ENCODE measurements around the gene NOMO2.
"Not testable (repeated sequence)": the region's sequence is repeated elsewhere in the genome, so short reads cannot be mapped to it uniquely, and the experiment has no call there.

The NOMO2 gene, protein sequence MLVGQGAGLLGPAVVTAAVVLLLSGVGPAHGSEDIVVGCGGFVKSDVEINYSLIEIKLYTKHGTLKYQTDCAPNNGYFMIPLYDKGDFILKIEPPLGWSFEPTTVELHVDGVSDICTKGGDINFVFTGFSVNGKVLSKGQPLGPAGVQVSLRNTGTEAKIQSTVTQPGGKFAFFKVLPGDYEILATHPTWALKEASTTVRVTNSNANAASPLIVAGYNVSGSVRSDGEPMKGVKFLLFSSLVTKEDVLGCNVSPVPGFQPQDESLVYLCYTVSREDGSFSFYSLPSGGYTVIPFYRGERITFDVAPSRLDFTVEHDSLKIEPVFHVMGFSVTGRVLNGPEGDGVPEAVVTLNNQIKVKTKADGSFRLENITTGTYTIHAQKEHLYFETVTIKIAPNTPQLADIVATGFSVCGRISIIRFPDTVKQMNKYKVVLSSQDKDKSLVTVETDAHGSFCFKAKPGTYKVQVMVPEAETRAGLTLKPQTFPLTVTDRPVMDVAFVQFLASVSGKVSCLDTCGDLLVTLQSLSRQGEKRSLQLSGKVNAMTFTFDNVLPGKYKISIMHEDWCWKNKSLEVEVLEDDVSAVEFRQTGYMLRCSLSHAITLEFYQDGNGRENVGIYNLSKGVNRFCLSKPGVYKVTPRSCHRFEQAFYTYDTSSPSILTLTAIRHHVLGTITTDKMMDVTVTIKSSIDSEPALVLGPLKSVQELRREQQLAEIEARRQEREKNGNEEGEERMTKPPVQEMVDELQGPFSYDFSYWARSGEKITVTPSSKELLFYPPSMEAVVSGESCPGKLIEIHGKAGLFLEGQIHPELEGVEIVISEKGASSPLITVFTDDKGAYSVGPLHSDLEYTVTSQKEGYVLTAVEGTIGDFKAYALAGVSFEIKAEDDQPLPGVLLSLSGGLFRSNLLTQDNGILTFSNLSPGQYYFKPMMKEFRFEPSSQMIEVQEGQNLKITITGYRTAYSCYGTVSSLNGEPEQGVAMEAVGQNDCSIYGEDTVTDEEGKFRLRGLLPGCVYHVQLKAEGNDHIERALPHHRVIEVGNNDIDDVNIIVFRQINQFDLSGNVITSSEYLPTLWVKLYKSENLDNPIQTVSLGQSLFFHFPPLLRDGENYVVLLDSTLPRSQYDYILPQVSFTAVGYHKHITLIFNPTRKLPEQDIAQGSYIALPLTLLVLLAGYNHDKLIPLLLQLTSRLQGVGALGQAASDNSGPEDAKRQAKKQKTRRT

DNA sequence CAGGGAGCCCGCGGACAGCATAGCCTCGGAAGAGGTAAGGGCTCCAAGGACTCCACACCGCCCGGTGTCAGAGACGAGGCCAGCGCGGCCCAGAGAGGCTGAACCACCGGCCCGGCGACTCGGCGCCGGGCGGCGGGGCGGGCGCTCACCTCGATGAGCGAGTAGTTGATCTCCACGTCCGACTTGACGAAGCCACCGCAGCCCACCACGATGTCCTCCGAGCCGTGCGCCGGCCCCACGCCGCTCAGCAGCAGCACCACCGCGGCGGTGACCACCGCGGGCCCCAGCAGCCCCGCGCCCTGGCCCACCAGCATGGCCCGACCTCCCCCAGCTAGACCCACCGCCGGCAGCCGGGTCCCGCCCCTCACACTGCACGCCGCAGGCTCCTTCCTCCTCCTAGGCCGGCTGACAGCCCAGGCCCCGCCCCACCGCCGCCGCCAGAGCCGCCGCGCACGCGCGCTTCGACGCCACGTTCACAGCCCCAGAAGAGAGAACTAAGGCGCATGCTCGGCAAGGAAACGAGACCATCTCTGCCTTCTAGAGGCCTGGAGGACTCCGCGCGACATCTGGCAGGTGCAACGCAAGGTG lies at the start of gene NOMO2:
Gene NOMO2 (minus strand): TSS at position 371 of the 588 bp plus-strand sequence. CDS start 57 bp downstream, at position 314.
- DNase-seq (ENCODE audit: low read depth, low spot score); H3K27me3 ChIP-seq (ENCODE audit: insufficient read depth, insufficient read length); H3K9me3 ChIP-seq (ENCODE audit: insufficient read depth, low read length); H3K36me3 ChIP-seq (ENCODE audit: insufficient read depth, insufficient read length, low read length); H3K4me1 ChIP-seq (ENCODE audit: insufficient read depth, insufficient read length): not testable (repeated sequence)
- Histone ChIP-seq H3K4me3 (ENCODE audit: insufficient read length, low read depth) (peak within 1 kb of the TSS; percentile 43), H3K9ac (ENCODE audit: insufficient read length, low read depth) (peak within 1 kb of the TSS; percentile 61)

DNA sequence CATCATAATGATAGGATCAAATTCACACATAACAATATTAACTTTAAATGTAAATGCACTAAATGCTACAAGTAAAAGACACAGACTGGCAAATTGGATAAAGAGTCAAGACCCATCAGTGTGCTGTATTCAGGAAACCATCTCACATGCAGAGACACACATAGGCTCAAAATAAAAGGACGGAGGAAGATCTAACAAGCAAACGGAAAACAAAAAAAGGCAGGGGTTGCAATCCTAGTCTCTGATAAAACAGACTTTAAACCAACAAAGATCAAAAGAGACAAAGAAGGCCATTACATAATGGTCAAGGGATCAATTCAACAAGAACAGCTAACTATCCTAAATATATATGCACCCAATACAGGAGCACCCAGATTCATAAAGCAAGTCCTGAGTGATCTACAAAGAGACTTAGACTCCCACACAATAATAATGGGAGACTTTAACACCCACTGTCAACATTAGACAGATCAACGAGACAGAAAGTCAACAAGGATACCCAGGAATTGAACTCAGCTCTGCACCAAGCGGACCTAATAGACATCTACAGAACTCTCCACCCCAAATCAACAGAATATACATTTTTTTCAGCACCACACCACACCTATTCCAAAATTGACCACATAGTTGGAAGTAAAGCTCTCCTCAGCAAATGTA lies 48.4 kb upstream of the NOMO2 start:
- not testable (repeated sequence) for DNase-seq (ENCODE audit: low read depth, low spot score); H3K4me1 ChIP-seq (ENCODE audit: insufficient read depth, insufficient read length); H3K9ac ChIP-seq (ENCODE audit: insufficient read length, low read depth); H3K9me3 ChIP-seq (ENCODE audit: insufficient read depth, low read length); H3K27me3 ChIP-seq (ENCODE audit: insufficient read depth, insufficient read length); H3K36me3 ChIP-seq (ENCODE audit: insufficient read depth, insufficient read length, low read length); H3K4me3 ChIP-seq (ENCODE audit: insufficient read length, low read depth)

DNA sequence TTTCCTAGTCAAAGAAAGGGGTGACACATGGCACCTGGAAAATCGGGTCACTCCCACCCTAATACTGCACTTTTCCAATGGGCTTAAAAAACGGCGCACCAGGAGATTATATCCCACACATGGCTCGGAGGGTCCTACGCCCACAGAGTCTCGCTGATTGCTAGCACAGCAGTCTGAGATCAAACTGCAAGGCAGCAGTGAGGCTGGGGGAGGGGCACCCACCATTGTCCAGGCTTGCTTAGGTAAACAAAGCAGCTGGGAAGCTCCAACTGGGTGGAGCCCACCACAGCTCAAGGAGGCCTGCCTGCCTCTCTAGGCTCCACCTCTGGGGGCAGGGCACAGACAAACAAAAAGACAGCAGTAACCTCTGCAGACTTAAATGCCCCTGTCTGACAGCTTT lies 46.4 kb upstream of the NOMO2 start:
- not testable (repeated sequence) for H3K9me3 ChIP-seq (ENCODE audit: insufficient read depth, low read length); H3K36me3 ChIP-seq (ENCODE audit: insufficient read depth, insufficient read length, low read length); H3K4me3 ChIP-seq (ENCODE audit: insufficient read length, low read depth); H3K27me3 ChIP-seq (ENCODE audit: insufficient read depth, insufficient read length); H3K4me1 ChIP-seq (ENCODE audit: insufficient read depth, insufficient read length); H3K9ac ChIP-seq (ENCODE audit: insufficient read length, low read depth); DNase-seq (ENCODE audit: low read depth, low spot score)

DNA sequence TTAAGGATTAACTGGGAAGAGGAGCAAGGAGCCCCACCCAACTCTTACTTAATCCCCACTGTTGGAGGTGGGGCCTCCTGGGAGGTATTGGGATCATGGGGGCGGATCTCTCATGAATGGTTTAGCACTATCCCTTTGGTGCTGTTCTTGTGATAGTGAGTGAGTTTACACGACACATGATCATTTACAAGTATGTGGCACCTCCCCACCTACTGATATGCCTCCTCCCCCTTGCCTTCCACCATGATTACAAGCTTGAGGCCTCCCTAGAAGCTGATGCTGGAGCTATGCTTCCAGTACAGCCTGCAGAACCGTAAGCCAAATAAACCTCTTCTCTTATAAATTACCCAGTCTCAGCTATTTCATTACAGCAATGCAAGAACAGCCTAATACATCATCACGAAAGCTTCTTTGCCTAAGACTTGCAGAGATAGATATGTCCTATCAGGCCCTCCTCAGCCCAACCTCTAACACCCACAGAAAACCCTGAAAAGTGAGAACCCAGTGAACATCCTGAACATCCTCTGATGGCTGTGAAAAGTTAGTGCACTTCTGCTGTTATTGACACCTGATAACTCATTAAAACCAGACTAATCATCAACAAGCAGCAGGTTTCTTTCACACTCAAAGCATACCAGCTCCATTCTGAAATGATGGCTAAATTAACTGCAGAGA lies 41.8 kb upstream of the NOMO2 start:
- H3K9ac ChIP-seq (ENCODE audit: insufficient read length, low read depth); H3K4me3 ChIP-seq (ENCODE audit: insufficient read length, low read depth); H3K36me3 ChIP-seq (ENCODE audit: insufficient read depth, insufficient read length, low read length); H3K9me3 ChIP-seq (ENCODE audit: insufficient read depth, low read length); H3K27me3 ChIP-seq (ENCODE audit: insufficient read depth, insufficient read length); H3K4me1 ChIP-seq (ENCODE audit: insufficient read depth, insufficient read length); DNase-seq (ENCODE audit: low read depth, low spot score): not testable (repeated sequence)

DNA sequence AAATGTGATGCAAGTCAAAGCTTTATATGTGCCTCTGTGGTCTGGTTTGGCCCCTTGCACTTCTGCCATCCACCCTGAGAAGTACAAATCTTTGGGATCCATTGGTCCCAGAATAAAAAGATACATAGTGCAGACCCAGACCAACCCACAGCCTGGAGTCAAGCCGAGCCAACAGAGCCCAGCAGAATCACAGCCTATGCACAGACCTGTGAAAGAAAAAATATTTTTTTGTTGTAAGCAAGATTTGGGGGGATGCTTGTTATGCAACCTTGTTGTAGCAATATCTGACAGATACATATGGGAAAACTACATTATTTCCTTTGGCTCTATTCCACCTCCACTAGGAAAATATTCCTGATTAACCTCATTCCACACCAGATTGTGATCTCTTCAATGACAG lies 36.7 kb upstream of the NOMO2 start:
- not testable (repeated sequence) for H3K9ac ChIP-seq (ENCODE audit: insufficient read length, low read depth); DNase-seq (ENCODE audit: low read depth, low spot score); H3K9me3 ChIP-seq (ENCODE audit: insufficient read depth, low read length); H3K4me1 ChIP-seq (ENCODE audit: insufficient read depth, insufficient read length); H3K36me3 ChIP-seq (ENCODE audit: insufficient read depth, insufficient read length, low read length); H3K4me3 ChIP-seq (ENCODE audit: insufficient read length, low read depth); H3K27me3 ChIP-seq (ENCODE audit: insufficient read depth, insufficient read length)

DNA sequence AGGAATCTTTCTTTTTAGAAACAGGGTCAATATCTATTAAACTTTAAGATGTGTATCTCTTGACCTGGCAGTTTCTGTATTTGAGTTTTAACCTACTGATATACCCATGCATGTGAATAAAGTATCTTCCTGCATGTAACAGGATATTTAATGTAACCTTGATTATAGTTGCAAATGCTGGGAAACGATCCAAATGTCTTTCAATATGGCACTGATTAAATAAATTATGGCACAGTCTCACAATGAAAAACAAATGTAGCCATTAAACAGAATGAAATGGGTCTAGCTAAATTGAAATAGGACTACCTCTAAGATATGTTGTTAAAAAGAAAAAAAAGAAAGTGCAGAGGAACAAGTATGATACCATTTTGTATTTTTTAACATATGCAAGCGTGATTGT lies 35.8 kb upstream of the NOMO2 start:
- not testable (repeated sequence) for H3K9me3 ChIP-seq (ENCODE audit: insufficient read depth, low read length); H3K27me3 ChIP-seq (ENCODE audit: insufficient read depth, insufficient read length); DNase-seq (ENCODE audit: low read depth, low spot score); H3K36me3 ChIP-seq (ENCODE audit: insufficient read depth, insufficient read length, low read length); H3K9ac ChIP-seq (ENCODE audit: insufficient read length, low read depth); H3K4me1 ChIP-seq (ENCODE audit: insufficient read depth, insufficient read length); H3K4me3 ChIP-seq (ENCODE audit: insufficient read length, low read depth)

DNA sequence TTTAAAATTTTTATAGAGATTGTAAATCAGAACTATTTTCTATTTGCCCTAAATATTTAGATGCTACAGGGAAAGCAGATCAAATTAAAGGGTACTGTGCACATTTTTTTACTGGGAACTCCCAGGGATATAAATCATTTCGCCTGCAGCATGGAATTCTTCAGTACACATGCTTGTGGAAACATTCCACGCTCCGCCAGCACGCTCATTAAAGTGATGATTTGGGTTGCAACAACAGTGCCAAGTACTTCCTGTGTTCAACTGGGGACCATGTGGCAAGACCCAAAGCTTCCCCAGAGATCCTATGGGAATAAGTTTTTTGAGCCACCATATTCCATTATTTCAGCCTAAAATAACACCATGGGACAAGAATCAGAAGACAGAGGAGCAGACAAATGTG lies 35.4 kb upstream of the NOMO2 start:
- H3K36me3 ChIP-seq (ENCODE audit: insufficient read depth, insufficient read length, low read length); H3K27me3 ChIP-seq (ENCODE audit: insufficient read depth, insufficient read length); H3K4me3 ChIP-seq (ENCODE audit: insufficient read length, low read depth); DNase-seq (ENCODE audit: low read depth, low spot score); H3K9ac ChIP-seq (ENCODE audit: insufficient read length, low read depth); H3K4me1 ChIP-seq (ENCODE audit: insufficient read depth, insufficient read length); H3K9me3 ChIP-seq (ENCODE audit: insufficient read depth, low read length): not testable (repeated sequence)

DNA sequence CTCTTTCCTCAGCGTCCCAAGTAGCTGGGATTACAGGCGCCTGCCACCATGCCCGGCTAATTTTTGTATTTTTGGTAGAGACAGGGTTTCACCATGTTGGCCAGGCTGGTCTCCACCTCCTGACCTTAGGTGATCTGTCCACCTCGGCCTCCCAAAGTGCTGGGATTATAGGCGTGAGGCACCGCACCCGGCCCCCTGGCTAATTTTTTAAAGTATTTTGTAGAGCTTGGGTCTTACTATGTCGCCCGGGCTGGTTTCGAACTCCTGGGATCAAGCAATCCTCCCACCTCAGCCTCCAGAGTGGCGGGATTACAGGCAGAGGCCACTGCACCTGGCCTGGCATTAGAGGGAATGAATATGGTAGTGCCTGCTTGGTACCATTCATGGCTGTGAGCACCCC lies 33.9 kb upstream of the NOMO2 start:
- H3K9me3 ChIP-seq (ENCODE audit: insufficient read depth, low read length); H3K4me1 ChIP-seq (ENCODE audit: insufficient read depth, insufficient read length); H3K9ac ChIP-seq (ENCODE audit: insufficient read length, low read depth); DNase-seq (ENCODE audit: low read depth, low spot score); H3K27me3 ChIP-seq (ENCODE audit: insufficient read depth, insufficient read length); H3K36me3 ChIP-seq (ENCODE audit: insufficient read depth, insufficient read length, low read length); H3K4me3 ChIP-seq (ENCODE audit: insufficient read length, low read depth): not testable (repeated sequence)

DNA sequence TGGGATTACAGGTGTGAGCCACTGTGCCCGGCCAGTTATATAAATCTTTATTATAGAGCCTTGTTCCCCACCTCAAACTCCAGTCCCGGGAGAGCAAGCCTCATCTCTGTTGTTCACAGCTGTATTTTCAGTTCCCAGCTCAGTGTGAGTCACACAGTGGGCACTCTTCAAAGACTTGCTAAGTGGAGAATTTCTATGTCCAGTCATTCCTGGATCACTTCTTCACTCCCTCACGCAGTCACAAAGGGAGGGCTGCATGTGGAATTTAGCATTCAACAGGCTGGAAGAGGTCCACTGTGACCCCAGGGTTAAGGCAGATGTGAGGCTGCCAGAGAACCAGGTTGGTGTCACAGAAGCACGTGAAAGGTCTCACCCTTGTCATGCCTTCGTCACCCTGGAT lies 33.0 kb upstream of the NOMO2 start:
- H3K9ac ChIP-seq (ENCODE audit: insufficient read length, low read depth); H3K9me3 ChIP-seq (ENCODE audit: insufficient read depth, low read length); H3K4me1 ChIP-seq (ENCODE audit: insufficient read depth, insufficient read length); DNase-seq (ENCODE audit: low read depth, low spot score); H3K36me3 ChIP-seq (ENCODE audit: insufficient read depth, insufficient read length, low read length); H3K27me3 ChIP-seq (ENCODE audit: insufficient read depth, insufficient read length); H3K4me3 ChIP-seq (ENCODE audit: insufficient read length, low read depth): not testable (repeated sequence)

DNA sequence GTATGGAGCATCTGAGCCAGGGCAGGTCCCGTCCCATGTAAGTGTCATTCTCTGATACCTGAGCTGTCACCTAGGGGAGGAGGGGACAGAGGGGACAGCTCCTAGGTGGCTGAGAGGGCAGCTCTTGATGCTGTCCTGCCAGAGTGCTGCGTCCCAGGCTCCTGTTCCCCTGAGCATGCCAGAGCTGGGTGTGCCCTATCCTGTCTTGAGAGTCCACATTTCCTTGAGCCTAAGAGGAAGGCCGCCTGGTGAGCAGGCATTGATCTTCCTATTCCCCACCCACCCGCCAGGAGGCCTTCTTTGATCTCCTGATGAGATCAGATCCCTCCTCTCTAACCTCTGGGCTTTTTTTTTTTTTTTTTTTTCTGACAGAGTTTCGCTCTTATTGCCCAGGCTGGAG lies 32.0 kb upstream of the NOMO2 start:
- not testable (repeated sequence) for H3K27me3 ChIP-seq (ENCODE audit: insufficient read depth, insufficient read length); H3K4me1 ChIP-seq (ENCODE audit: insufficient read depth, insufficient read length); H3K4me3 ChIP-seq (ENCODE audit: insufficient read length, low read depth); DNase-seq (ENCODE audit: low read depth, low spot score); H3K9me3 ChIP-seq (ENCODE audit: insufficient read depth, low read length); H3K9ac ChIP-seq (ENCODE audit: insufficient read length, low read depth); H3K36me3 ChIP-seq (ENCODE audit: insufficient read depth, insufficient read length, low read length)

DNA sequence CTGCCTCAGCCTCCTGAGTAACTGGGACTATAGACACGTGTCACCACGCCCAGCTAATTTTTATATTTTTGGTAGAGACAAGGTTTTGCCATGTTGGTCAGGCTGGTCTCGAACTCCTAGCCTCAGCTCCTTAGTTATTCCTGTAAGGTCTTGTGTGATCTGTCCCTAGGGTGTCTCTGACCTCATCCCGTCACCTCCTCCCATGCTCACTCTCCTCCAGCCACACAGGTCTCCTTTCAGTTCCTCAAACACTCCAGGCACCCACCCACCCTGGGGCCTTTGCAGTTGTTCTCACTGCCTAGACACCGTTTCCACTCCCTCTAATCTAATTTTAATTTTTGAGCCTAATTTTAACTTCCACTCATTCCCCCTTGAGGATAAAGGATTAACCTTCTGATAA lies 31.1 kb upstream of the NOMO2 start:
- H3K4me3 ChIP-seq (ENCODE audit: insufficient read length, low read depth); H3K27me3 ChIP-seq (ENCODE audit: insufficient read depth, insufficient read length); H3K36me3 ChIP-seq (ENCODE audit: insufficient read depth, insufficient read length, low read length); DNase-seq (ENCODE audit: low read depth, low spot score); H3K9ac ChIP-seq (ENCODE audit: insufficient read length, low read depth); H3K4me1 ChIP-seq (ENCODE audit: insufficient read depth, insufficient read length); H3K9me3 ChIP-seq (ENCODE audit: insufficient read depth, low read length): not testable (repeated sequence)
